Aortic smooth muscle cell (primary cell): ENCODE results near the gene IGSF22. TPM values are rescaled to one million over a fixed set of nuclear protein-coding genes. Genes with fewer than 3 reads are reported as not detected.

Experiments
- total RNA-seq: library from RNA; depleted of rRNA; stranded (reverse); fragments of >200 nt; gene quantifications from 2 replicates; pipeline ENCODE4 v1.2.3, GENCODE V29; 2014

The IGSF22 gene
- total RNA-seq = 0.26 TPM in 1 of 2 replicates, not detected in the other

DNA sequence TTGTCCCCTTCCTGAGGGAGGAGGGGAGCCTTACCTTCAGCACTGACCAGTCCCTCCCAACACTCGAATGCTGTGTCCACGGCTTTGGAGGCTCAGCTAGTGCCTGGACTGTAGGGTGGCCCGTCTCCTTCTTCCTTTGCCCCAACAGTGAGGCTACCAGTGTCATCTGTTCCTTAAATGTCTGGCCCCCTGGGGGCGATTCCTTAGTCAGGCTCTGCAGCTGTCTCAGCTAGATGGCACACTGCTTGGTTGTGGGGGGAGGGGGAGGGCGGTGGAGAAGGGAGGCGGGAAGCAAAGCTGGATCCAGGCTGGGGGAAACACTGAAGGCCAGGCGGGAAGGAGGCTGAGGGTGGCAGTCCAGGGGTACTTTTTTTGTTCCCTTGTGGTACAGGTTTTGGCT is at the start of gene IGSF22:
TSS of gene IGSF22 (minus strand) at position 149 of the 400 bp plus-strand sequence. CDS start 1,952 bp downstream, outside the sequence.

DNA sequence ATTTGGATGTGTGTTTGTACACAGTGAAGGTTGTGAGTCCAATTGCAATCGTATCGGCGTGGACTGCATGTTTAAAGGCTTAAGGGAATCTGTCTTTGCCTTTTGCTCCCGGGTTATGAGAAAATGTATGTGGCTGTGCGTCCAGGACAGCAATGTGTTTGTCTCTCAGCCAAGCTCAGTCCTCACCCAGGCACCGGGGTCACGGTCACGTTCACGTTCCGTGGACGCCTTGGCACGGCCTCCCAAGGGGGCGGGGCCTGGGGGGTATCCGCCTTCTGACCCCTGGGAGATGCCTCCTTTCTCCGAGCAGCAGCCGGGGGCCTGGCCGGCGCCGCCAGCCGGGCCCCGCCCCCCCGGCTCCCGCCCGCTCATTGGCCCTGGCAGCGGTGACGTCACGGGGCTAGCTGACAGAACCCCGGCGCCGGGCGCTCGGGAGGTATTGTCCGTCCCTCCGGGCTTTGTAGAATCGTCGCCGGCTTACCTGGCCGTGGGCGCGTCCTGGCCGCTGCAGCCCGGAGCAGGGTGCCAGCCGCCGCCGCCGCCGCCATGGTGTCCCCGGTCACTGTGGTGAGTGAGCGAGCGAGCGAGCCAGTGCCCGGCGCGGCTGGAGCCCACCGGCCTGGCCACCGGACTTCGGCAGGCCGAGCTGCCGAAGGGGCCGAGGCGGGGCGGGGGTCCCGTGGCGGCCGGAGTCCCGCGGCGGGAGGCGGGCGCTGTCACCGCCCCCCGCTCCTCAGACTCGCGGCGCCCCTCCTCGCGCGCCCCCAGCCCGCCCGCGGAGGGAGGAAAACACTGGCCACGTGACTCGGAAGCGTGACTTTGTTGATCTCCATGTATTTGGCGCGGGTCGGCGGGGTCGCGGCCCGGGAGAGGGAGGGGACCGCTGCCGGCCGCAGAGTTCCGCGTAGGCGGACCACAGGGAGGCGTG is 27.4 kb downstream of the IGSF22 start, which contains the start of gene TMEM86A:
TSS of gene TMEM86A (plus strand) at position 439 of the 928 bp plus-strand sequence. CDS start at position 547, 108 bp downstream.

Other genes with a start within 250 kb of the IGSF22 start
- gene TSG101, start 199.2 kb downstream of the IGSF22 start, total RNA-seq = 60.5 and 63.2 TPM in 2 replicates
- gene UEVLD, start 137.5 kb downstream of the IGSF22 start, total RNA-seq = 23.1 and 24.7 TPM in 2 replicates
- 0.26 and 0.31 TPM in 2 replicates for gene MISFA, start 126.4 kb downstream of the IGSF22 start, total RNA-seq
- 15.2 and 19.6 TPM in 2 replicates for gene SPTY2D1, start 91.8 kb downstream of the IGSF22 start, total RNA-seq
- gene TMEM86A, start 27.4 kb downstream of the IGSF22 start, total RNA-seq = 0.12 and 0.66 TPM in 2 replicates
- gene PTPN5, start 65.6 kb upstream of the IGSF22 start, total RNA-seq = not detected in 2 replicates
- not detected in 2 replicates for gene MRGPRX1, start 213.2 kb upstream of the IGSF22 start, total RNA-seq